GM23338 (cell line): ENCODE data around the gene CCDC177. TPM values are rescaled to one million over a fixed set of nuclear protein-coding genes. Genes with fewer than 3 reads are reported as not detected.

Experiments
- ATAC-seq: fragments of 200-7000 bp; cut with Tn5 transposase; 3 replicates; pipeline ENCODE4 v1.9.1; 2020
- DNase-seq: peaks from one replicate; pipeline ENCODE4 v3.0.0-alpha.2; 2015; ENCODE audit warnings: low spot score
- H2AFZ ChIP-seq: fragments of 200-600 bp; sonication (generic); 2 replicates; pipeline ENCODE4 v1.8.0; 2016; ENCODE audit warnings: antibody characterized with exemption, mild to moderate bottlenecking, moderate library complexity
- H3F3A ChIP-seq: fragments of 200-600 bp; sonication (generic); replicated peaks from 2 replicates; pipeline ENCODE4 v1.8.0; 2017; ENCODE audit warnings: antibody characterized with exemption, mixed run types, low read depth
- H3K27ac ChIP-seq: fragments of 200-600 bp; sonication (generic); 2 replicates; pipeline ENCODE4 v1.6.1; 2016; ENCODE audit warnings: low read depth
- H3K27me3 ChIP-seq: fragments of 200-600 bp; sonication (generic); 2 replicates; pipeline ENCODE4 v1.8.0; 2016; ENCODE audit warnings: mild to moderate bottlenecking, mixed run types, moderate library complexity; ENCODE audit not compliant: insufficient read depth
- H3K36me3 ChIP-seq: fragments of 200-600 bp; sonication (generic); 2 replicates; pipeline ENCODE4 v1.8.0; 2016; ENCODE audit warnings: mild to moderate bottlenecking; ENCODE audit not compliant: insufficient read depth
- H3K4me1 ChIP-seq: fragments of 200-600 bp; sonication (generic); 2 replicates; pipeline ENCODE4 v1.8.0; 2016; ENCODE audit warnings: mild to moderate bottlenecking, moderate library complexity; ENCODE audit not compliant: insufficient read depth
- H3K4me2 ChIP-seq: fragments of 200-600 bp; sonication (generic); 2 replicates; pipeline ENCODE4 v1.7.1; 2017; ENCODE audit warnings: mixed run types
- H3K4me3 ChIP-seq: fragments of 200-600 bp; sonication (generic); 2 replicates; pipeline ENCODE4 v1.6.1; 2016; ENCODE audit warnings: mixed run types
- H3K79me2 ChIP-seq: fragments of 200-600 bp; sonication (generic); replicated peaks from 2 replicates; pipeline ENCODE4 v1.8.0; 2017; ENCODE audit warnings: mild to moderate bottlenecking; ENCODE audit not compliant: insufficient read depth
- H3K9me2 ChIP-seq: fragments of 200-600 bp; sonication (generic); 2 replicates; pipeline ENCODE4 v1.8.0; 2017; ENCODE audit not compliant: insufficient read depth
- H4K20me1 ChIP-seq: fragments of 200-600 bp; sonication (generic); replicated peaks from 2 replicates; pipeline ENCODE4 v1.8.0; 2017; ENCODE audit warnings: mild to moderate bottlenecking; ENCODE audit not compliant: insufficient read depth
- H3K27ac Mint-ChIP-seq: 2 replicates; pipeline ENCODE4 v1.8.0; 2020; ENCODE audit warnings: inconsistent platforms, mild to moderate bottlenecking, moderate library complexity, mixed read lengths
- H3K27me3 Mint-ChIP-seq: 3 replicates; pipeline ENCODE4 v1.8.0; 2022; ENCODE audit warnings: low read depth, mild to moderate bottlenecking, moderate library complexity, mixed read lengths, inconsistent platforms; ENCODE audit not compliant: insufficient read depth, poor library complexity
- H3K36me3 Mint-ChIP-seq: 3 replicates; pipeline ENCODE4 v1.8.0; 2021; ENCODE audit warnings: low read depth, mild to moderate bottlenecking, inconsistent platforms, moderate library complexity, mixed read lengths
- H3K4me1 Mint-ChIP-seq: 3 replicates; pipeline ENCODE4 v1.8.0; 2020; ENCODE audit warnings: mild to moderate bottlenecking, inconsistent platforms, mixed read lengths
- H3K4me3 Mint-ChIP-seq: 3 replicates; pipeline ENCODE4 v1.8.0; 2021; ENCODE audit warnings: moderate library complexity, mild to moderate bottlenecking, inconsistent platforms, mixed read lengths
- H3K9me3 Mint-ChIP-seq: 3 replicates; pipeline ENCODE4 v1.8.0; 2020; ENCODE audit warnings: moderate library complexity, mild to moderate bottlenecking, inconsistent platforms, mixed read lengths
- CREB1 ChIP-seq: fragments of 250-450 bp; sonication (Bioruptor Pico); IDR thresholded peaks from 2 replicates; pipeline ENCODE4 v1.5.0; 2020; ENCODE audit warnings: low read depth, mild to moderate bottlenecking, moderate library complexity
- EZH2phosphoT487 ChIP-seq: fragments of 200-600 bp; sonication (generic); IDR thresholded peaks from one replicate; pipeline ENCODE4 v1.8.1; 2018; ENCODE audit warnings: antibody characterized with exemption; ENCODE audit not compliant: unreplicated experiment
- JUNB ChIP-seq: IDR thresholded peaks from one replicate; pipeline ENCODE4 v1.6.1; 2016; ENCODE audit warnings: antibody characterized with exemption; ENCODE audit not compliant: unreplicated experiment
- NANOG ChIP-seq: IDR thresholded peaks from 2 replicates; pipeline ENCODE4 v1.6.1; 2016; ENCODE audit warnings: antibody characterized with exemption, borderline replicate concordance
- STAT1 ChIP-seq: IDR thresholded peaks from one replicate; pipeline ENCODE4 v1.6.1; 2016; ENCODE audit warnings: antibody characterized with exemption; ENCODE audit not compliant: unreplicated experiment
- ZNF114 ChIP-seq: fragments of 250-450 bp; sonication (Bioruptor Pico); IDR thresholded peaks from 2 replicates; pipeline ENCODE4 v1.5.0; 2020; ENCODE audit warnings: mild to moderate bottlenecking, moderate library complexity
- ZNF331 ChIP-seq: fragments of 250-450 bp; sonication (Bioruptor Pico); IDR thresholded peaks from 2 replicates; pipeline ENCODE4 v1.5.0; 2020; ENCODE audit warnings: low read depth, mild to moderate bottlenecking, moderate library complexity
- polyA plus RNA-seq: library from polyadenylated mRNA; unstranded; fragments of >200 nt; fragmentation: Nextera tagmentation; extraction: Ambion mirVana; gene quantifications from 2 replicates; pipeline ENCODE4 v1.2.1, GENCODE V29; 2016
- total RNA-seq: library from RNA; depleted of rRNA; stranded (reverse); fragments of >200 nt; shearing (Covaris generic); gene quantifications from 2 replicates; pipeline ENCODE4 v1.2.3, GENCODE V29; 2014
- TF ChIP-seq, protein P1 (sequence below): IDR thresholded peaks from 2 replicates; pipeline ENCODE4 v1.6.1; 2016; ENCODE audit warnings: antibody characterized with exemption
- TF ChIP-seq, protein P2 (sequence below): fragments of 250-450 bp; sonication (Bioruptor Pico); IDR thresholded peaks from 2 replicates; pipeline ENCODE4 v1.5.0; 2020; ENCODE audit warnings: mild to moderate bottlenecking, moderate library complexity

Gene CCDC177
- total and polyA plus RNA-seq, 2 experiments from 2014 or later = 0.18 to 1.7 TPM

DNA sequence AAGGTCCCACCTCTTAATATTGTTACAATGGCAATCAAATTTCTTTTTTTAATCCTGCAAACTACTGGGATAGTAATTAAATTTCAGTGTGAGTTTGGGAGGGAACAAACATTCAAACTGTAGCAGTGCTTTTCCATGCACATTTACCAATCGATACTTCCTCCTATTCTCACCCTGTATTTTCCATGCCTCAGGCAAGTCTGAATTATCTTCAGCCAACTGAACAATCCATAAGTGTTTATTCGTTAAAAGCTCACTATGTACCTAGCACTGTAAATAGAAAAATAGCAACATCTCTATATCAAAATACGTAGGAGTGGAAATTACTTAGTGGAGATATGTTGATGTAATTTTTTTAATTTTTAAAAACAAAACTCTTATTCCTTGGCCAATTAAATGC is 43.5 kb downstream of the CCDC177 start:
- H3K27ac ChIP-seq = no peak overlapping the region
- DNase-seq = no peak
- H3K27me3 ChIP-seq = no peaks in the 10 kb centered on the region
- no peaks in the 10 kb centered on the region for H3K79me2 ChIP-seq
- Mint-ChIP-seq H3K4me1 (no peaks in the 10 kb centered on the region), H3K36me3 (no peaks in the 10 kb centered on the region), H3K27me3 (peaks cover 3% of the 10 kb centered on the region), H3K4me3 (no peak overlapping the region), H3K9me3 (no peaks in the 10 kb centered on the region), H3K27ac (no peak overlapping the region)
- no peak overlapping the region for H3K4me2 ChIP-seq
- no peaks in the 10 kb centered on the region for H3K4me1 ChIP-seq
- ATAC-seq = no peak
- TF ChIP-seq, protein P1, sequence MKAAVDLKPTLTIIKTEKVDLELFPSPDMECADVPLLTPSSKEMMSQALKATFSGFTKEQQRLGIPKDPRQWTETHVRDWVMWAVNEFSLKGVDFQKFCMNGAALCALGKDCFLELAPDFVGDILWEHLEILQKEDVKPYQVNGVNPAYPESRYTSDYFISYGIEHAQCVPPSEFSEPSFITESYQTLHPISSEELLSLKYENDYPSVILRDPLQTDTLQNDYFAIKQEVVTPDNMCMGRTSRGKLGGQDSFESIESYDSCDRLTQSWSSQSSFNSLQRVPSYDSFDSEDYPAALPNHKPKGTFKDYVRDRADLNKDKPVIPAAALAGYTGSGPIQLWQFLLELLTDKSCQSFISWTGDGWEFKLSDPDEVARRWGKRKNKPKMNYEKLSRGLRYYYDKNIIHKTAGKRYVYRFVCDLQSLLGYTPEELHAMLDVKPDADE = no peak
- no peak for TF ChIP-seq JUNB
- no peaks in the 10 kb centered on the region for H4K20me1 ChIP-seq
- no peaks in the 10 kb centered on the region for H3K9me2 ChIP-seq
- H3K4me3 ChIP-seq = no peak overlapping the region
- no peaks in the 10 kb centered on the region for H3F3A ChIP-seq
- H2AFZ ChIP-seq = no peak overlapping the region
- H3K36me3 ChIP-seq = no peaks in the 10 kb centered on the region

DNA sequence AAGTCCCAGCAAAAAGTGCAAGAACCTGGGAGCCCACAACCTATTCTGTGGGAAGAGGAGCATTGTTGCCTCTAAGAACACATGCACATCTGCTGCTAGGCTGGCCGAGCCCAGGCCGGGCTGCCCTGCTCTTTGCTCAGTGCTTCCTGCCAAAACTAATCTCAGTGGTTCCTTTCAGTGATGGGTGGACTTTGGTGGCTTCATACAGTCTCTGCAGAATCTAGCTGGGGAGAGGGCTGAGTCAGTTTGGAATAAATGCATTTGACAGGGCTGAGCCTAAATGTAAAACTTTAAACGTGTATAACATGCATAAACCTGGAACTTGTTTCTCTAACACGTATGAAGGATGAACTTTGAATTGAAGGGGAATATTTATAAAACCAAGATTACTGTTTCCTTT is 44.6 kb downstream of the CCDC177 start:
- H3K79me2 ChIP-seq = no peaks in the 10 kb centered on the region
- no peak for DNase-seq
- H3K4me3 ChIP-seq = no peak overlapping the region
- Mint-ChIP-seq H3K9me3 (no peaks in the 10 kb centered on the region), H3K36me3 (no peaks in the 10 kb centered on the region), H3K4me3 (no peak overlapping the region), H3K27ac (no peak overlapping the region), H3K4me1 (no peaks in the 10 kb centered on the region), H3K27me3 (peaks cover 3% of the 10 kb centered on the region)
- H3F3A ChIP-seq = no peaks in the 10 kb centered on the region
- H3K27me3 ChIP-seq = no peaks in the 10 kb centered on the region
- H3K9me2 ChIP-seq = peaks cover 6% of the 10 kb centered on the region; the same call in 1 of the 2 replicates
- H3K4me1 ChIP-seq = no peaks in the 10 kb centered on the region
- no peaks in the 10 kb centered on the region for H3K36me3 ChIP-seq
- TF ChIP-seq ZNF114 (CRISPR knock-in tag) = no peak
- no peak overlapping the region for H3K27ac ChIP-seq
- H4K20me1 ChIP-seq = no peaks in the 10 kb centered on the region
- no peak overlapping the region for H2AFZ ChIP-seq
- H3K4me2 ChIP-seq = no peak overlapping the region
- no peak for ATAC-seq

DNA sequence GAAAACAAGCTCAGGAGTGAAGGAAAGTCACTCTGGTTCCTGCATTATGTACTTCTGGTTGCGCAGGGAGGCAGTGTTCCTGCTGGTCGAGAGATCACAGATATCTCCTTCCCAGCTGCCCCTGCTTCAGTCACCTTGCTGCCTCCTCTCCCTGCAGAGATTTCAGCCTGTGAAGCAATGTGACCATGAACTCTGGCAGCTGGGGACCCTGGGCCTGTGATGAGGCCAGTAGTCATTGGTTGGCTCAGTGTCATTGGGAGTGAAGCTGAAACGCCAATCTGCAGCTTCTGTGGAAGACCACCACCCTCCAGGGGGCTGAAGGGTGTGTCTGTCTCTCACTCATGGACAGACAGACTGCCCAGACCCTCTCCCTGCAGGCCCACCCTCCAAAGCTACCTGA is 45.1 kb downstream of the CCDC177 start:
- Histone ChIP-seq H3K4me3 (no peak overlapping the region), H2AFZ (no peak overlapping the region)
- no peak for ATAC-seq
- no peak for TF ChIP-seq JUNB
- TF ChIP-seq NANOG = no peak
- TF ChIP-seq, protein P1 = no peak
- TF ChIP-seq ZNF331 = no peak
- TF ChIP-seq EZH2phosphoT487 = no peak
- TF ChIP-seq CREB1 (CRISPR knock-in tag) = no peak
- no peak for TF ChIP-seq STAT1
- TF ChIP-seq, protein P2, sequence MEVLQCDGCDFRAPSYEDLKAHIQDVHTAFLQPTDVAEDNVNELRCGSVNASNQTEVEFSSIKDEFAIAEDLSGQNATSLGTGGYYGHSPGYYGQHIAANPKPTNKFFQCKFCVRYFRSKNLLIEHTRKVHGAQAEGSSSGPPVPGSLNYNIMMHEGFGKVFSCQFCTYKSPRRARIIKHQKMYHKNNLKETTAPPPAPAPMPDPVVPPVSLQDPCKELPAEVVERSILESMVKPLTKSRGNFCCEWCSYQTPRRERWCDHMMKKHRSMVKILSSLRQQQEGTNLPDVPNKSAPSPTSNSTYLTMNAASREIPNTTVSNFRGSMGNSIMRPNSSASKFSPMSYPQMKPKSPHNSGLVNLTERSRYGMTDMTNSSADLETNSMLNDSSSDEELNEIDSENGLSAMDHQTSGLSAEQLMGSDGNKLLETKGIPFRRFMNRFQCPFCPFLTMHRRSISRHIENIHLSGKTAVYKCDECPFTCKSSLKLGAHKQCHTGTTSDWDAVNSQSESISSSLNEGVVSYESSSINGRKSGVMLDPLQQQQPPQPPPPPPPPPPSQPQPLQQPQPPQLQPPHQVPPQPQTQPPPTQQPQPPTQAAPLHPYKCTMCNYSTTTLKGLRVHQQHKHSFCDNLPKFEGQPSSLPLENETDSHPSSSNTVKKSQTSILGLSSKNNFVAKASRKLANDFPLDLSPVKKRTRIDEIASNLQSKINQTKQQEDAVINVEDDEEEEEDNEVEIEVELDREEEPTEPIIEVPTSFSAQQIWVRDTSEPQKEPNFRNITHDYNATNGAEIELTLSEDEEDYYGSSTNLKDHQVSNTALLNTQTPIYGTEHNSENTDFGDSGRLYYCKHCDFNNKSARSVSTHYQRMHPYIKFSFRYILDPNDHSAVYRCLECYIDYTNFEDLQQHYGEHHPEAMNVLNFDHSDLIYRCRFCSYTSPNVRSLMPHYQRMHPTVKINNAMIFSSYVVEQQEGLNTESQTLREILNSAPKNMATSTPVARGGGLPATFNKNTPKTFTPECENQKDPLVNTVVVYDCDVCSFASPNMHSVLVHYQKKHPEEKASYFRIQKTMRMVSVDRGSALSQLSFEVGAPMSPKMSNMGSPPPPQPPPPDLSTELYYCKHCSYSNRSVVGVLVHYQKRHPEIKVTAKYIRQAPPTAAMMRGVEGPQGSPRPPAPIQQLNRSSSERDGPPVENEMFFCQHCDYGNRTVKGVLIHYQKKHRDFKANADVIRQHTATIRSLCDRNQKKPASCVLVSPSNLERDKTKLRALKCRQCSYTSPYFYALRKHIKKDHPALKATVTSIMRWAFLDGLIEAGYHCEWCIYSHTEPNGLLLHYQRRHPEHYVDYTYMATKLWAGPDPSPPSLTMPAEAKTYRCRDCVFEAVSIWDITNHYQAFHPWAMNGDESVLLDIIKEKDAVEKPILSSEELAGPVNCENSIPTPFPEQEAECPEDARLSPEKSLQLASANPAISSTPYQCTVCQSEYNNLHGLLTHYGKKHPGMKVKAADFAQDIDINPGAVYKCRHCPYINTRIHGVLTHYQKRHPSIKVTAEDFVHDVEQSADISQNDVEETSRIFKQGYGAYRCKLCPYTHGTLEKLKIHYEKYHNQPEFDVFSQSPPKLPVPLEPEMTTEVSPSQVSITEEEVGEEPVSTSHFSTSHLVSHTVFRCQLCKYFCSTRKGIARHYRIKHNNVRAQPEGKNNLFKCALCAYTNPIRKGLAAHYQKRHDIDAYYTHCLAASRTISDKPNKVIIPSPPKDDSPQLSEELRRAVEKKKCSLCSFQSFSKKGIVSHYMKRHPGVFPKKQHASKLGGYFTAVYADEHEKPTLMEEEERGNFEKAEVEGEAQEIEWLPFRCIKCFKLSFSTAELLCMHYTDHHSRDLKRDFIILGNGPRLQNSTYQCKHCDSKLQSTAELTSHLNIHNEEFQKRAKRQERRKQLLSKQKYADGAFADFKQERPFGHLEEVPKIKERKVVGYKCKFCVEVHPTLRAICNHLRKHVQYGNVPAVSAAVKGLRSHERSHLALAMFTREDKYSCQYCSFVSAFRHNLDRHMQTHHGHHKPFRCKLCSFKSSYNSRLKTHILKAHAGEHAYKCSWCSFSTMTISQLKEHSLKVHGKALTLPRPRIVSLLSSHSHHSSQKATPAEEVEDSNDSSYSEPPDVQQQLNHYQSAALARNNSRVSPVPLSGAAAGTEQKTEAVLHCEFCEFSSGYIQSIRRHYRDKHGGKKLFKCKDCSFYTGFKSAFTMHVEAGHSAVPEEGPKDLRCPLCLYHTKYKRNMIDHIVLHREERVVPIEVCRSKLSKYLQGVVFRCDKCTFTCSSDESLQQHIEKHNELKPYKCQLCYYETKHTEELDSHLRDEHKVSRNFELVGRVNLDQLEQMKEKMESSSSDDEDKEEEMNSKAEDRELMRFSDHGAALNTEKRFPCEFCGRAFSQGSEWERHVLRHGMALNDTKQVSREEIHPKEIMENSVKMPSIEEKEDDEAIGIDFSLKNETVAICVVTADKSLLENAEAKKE (CRISPR knock-in tag) = no peak

More for the DNA sequence above, 45.1 kb downstream of the CCDC177 start:
- no peaks in the 10 kb centered on the region for H3K4me1 Mint-ChIP-seq
- no peak overlapping the region for H3K27ac Mint-ChIP-seq
- no peaks in the 10 kb centered on the region for H3K36me3 ChIP-seq
- H3F3A ChIP-seq = no peaks in the 10 kb centered on the region
- no peaks in the 10 kb centered on the region for H3K4me1 ChIP-seq
- no peaks in the 10 kb centered on the region for H3K27me3 ChIP-seq
- no peaks in the 10 kb centered on the region for H3K9me3 Mint-ChIP-seq
- H4K20me1 ChIP-seq = no peaks in the 10 kb centered on the region
- H3K79me2 ChIP-seq = no peaks in the 10 kb centered on the region
- H3K9me2 ChIP-seq = peaks cover 6% of the 10 kb centered on the region; the same call in 1 of the 2 replicates
- no peak overlapping the region for H3K4me3 Mint-ChIP-seq
- H3K27me3 Mint-ChIP-seq = peaks cover 3% of the 10 kb centered on the region
- H3K27ac ChIP-seq = no peak overlapping the region
- no peaks in the 10 kb centered on the region for H3K36me3 Mint-ChIP-seq
- no peak for DNase-seq
- no peak overlapping the region for H3K4me2 ChIP-seq
